Skeletal muscle satellite cell (primary cell): ENCODE measurements around the gene ZFP57.
"Not testable (repeated sequence)": the region's sequence is repeated elsewhere in the genome, so short reads cannot be mapped to it uniquely, and the experiment has no call there.

Experiments
- H3K27me3 ChIP-seq: 2 replicates; pipeline ENCODE4 v1.7.0; 2013; ENCODE audit warnings: low read length; ENCODE audit not compliant: control insufficient read depth, insufficient read depth
- H3K36me3 ChIP-seq: 2 replicates; pipeline ENCODE4 v1.7.0; 2013; ENCODE audit warnings: mild to moderate bottlenecking, control low read depth, low read length; ENCODE audit not compliant: insufficient read depth
- H3K4me1 ChIP-seq: 2 replicates; pipeline ENCODE4 v1.7.0; 2013; ENCODE audit warnings: low read length; ENCODE audit not compliant: control insufficient read depth, insufficient read depth
- H3K4me2 ChIP-seq: 2 replicates; pipeline ENCODE4 v1.7.0; 2013; ENCODE audit warnings: mild to moderate bottlenecking, low read length
- H3K4me3 ChIP-seq: 2 replicates; pipeline ENCODE4 v1.7.0; 2013; ENCODE audit warnings: low read length
- H3K9ac ChIP-seq: 2 replicates; pipeline ENCODE4 v1.7.0; 2013; ENCODE audit warnings: mild to moderate bottlenecking, low read depth, low read length, moderate library complexity
- H3K9me3 ChIP-seq: replicated peaks from 2 replicates; pipeline ENCODE4 v1.7.0; 2013; ENCODE audit warnings: mild to moderate bottlenecking, control low read depth, low read length

Gene ZFP57

DNA sequence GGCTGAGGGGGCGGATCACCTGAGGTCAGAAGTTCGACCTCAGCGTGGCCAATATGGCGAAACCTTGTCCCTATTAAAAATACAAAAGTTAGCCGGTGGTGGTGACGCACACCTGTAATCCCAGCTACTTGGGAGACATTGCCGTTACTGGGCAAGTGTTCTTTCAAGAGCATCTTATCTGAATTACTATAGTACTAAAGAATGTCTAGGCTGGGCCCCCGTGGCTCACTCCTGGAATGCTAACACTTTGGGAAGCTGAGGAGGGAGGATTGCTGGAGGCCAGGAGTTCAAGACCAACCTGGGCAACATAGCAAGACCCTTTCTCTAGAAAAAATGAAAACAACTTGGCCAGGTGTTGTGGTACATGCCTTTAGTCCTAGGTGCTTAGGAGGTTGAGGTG, 859 bp upstream of the ZFP57 start:
- H3K9ac ChIP-seq, result no peak overlapping the region
- no peaks in the 10 kb centered on the region for H3K36me3 ChIP-seq
- no peak overlapping the region for H3K4me2 ChIP-seq
- H3K4me3 ChIP-seq, result no peak overlapping the region
- H3K9me3 ChIP-seq, result no peaks in the 10 kb centered on the region
- H3K27me3 ChIP-seq, result peaks cover 18% of the 10 kb centered on the region
- H3K4me1 ChIP-seq, result no peaks in the 10 kb centered on the region

DNA sequence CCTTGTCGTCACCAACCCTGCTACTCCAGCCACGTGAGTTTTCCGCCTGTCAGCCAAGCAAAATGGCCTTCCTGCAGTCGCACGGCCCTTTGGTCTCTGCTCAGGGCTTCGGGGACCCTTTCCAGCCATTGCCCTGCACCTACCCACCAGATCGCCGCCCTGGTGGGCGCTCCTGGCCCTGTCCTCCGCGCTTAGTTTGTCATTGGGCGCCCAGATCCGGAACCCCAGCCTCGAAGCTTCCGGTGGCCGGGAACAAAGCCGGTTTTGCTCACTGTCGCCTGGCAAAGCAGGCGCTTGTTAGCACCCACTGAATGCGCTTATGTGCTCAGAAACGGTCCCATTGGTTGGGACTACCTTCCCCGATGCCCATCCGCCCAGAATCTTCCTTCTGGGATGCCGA, 536 bp downstream of the ZFP57 start:
- Histone ChIP-seq H3K4me1 (no peaks in the 10 kb centered on the region), H3K4me3 (no peak overlapping the region), H3K9me3 (no peaks in the 10 kb centered on the region), H3K27me3 (peaks cover 12% of the 10 kb centered on the region), H3K9ac (no peak overlapping the region), H3K36me3 (no peaks in the 10 kb centered on the region), H3K4me2 (no peak overlapping the region)

DNA sequence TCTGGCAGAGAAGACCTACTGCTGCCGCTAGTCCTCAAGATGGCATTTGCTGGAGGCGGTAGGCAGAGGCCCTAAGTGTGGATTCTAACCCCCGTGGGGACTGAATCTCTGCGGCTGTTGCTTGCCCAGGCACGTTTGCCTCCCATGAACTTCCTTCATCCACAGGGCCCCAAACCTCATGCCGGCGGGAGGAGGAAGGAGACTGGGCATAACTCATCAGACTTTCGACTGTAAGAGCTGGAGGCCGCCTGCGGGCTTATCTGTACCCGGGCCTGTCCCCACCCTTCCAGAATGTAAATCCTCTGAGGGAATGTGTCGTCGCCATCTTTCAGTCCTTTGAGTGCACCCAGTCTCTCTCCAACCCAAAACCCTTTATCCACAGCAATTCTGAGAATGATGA, 990 bp downstream of the ZFP57 start:
- Histone ChIP-seq H3K4me2 (no peak overlapping the region), H3K27me3 (peaks cover 8% of the 10 kb centered on the region), H3K9me3 (no peaks in the 10 kb centered on the region), H3K9ac (no peak overlapping the region), H3K4me1 (no peaks in the 10 kb centered on the region), H3K4me3 (no peak overlapping the region), H3K36me3 (no peaks in the 10 kb centered on the region)

DNA sequence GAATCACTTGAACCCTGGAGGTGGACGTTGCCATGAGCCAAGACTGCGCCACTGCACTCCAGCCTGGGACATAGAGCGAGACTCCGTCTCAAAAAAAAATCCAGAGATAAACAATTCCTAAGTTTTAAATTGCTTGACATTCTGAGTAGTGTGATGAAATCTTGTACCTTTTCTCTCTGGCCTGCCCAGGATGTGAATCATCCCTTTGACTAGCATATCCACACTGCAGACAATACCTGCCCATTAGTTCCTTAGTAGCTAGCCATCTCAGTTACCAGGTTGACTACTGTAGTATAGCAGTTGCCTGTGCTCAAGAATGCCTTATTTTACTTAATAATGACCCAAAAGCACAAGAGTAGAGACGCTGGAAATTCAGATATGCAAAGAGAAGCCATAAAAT, 2.8 kb downstream of the ZFP57 start:
- no peak overlapping the region for H3K9ac ChIP-seq
- H3K27me3 ChIP-seq, result no peaks in the 10 kb centered on the region
- no peaks in the 10 kb centered on the region for H3K36me3 ChIP-seq
- H3K4me3 ChIP-seq, result no peak overlapping the region
- H3K9me3 ChIP-seq, result no peaks in the 10 kb centered on the region
- no peak overlapping the region for H3K4me2 ChIP-seq
- H3K4me1 ChIP-seq, result no peaks in the 10 kb centered on the region

- Histone ChIP-seq H3K4me1 (no peaks in the 10 kb centered on the region), H3K4me3 (no peak overlapping the region), H3K9ac (no peak overlapping the region), H3K4me2 (no peak overlapping the region), H3K9me3 (no peaks in the 10 kb centered on the region), H3K36me3 (no peaks in the 10 kb centered on the region), H3K27me3 (no peaks in the 10 kb centered on the region)
Measured at GRCh38 chr6:29676981-29677601, 3.9 kb downstream of the ZFP57 start.

GRCh38 chr6:29675561-29675960, 5.4 kb downstream of the ZFP57 start:
- Histone ChIP-seq H3K27me3 (peaks cover 9% of the 10 kb centered on the region), H3K9ac (no peak overlapping the region), H3K9me3 (no peaks in the 10 kb centered on the region), H3K36me3 (no peaks in the 10 kb centered on the region), H3K4me3 (no peak overlapping the region), H3K4me2 (no peak overlapping the region), H3K4me1 (no peaks in the 10 kb centered on the region)

- no peaks in the 10 kb centered on the region for H3K36me3 ChIP-seq
- no peak overlapping the region for H3K9ac ChIP-seq
- H3K9me3 ChIP-seq, result no peaks in the 10 kb centered on the region
- no peaks in the 10 kb centered on the region for H3K4me1 ChIP-seq
- H3K4me2 ChIP-seq, result no peak overlapping the region
- H3K4me3 ChIP-seq, result no peak overlapping the region
- peaks cover 13% of the 10 kb centered on the region for H3K27me3 ChIP-seq
Measured at GRCh38 chr6:29674008-29674407, 6.9 kb downstream of the ZFP57 start.

- no peaks in the 10 kb centered on the region for H3K4me1 ChIP-seq
- no peaks in the 10 kb centered on the region for H3K36me3 ChIP-seq
- H3K4me2 ChIP-seq, result no peak overlapping the region
- H3K27me3 ChIP-seq, result peaks cover 18% of the 10 kb centered on the region
- H3K4me3 ChIP-seq, result no peak overlapping the region
- no peaks in the 10 kb centered on the region for H3K9me3 ChIP-seq
- no peak overlapping the region for H3K9ac ChIP-seq
Measured at GRCh38 chr6:29673161-29673560, 7.8 kb downstream of the ZFP57 start.

DNA sequence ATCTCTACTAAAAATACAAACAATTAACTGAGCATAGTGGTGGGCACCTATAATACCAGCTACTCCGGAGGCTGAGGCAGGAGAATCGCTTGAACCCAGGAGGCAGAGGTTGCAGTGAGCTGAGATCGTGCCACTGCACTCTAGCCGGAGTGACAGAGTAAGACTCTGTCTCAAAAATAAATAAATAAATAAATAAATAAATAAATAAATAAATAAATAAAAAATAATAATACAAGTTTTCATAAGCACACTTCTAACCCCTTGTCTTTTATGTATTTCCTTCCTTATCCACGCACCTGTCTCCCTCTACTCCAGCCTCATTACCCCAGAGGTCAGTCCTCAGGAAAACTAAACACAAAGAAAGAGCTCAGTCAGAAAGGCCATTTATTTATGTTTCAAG, 8.8 kb downstream of the ZFP57 start:
- not testable (repeated sequence) for H3K36me3 ChIP-seq, H3K4me3 ChIP-seq, H3K4me2 ChIP-seq, H3K9me3 ChIP-seq, H3K4me1 ChIP-seq, H3K9ac ChIP-seq
- peaks cover 23% of the 10 kb centered on the region for H3K27me3 ChIP-seq

DNA sequence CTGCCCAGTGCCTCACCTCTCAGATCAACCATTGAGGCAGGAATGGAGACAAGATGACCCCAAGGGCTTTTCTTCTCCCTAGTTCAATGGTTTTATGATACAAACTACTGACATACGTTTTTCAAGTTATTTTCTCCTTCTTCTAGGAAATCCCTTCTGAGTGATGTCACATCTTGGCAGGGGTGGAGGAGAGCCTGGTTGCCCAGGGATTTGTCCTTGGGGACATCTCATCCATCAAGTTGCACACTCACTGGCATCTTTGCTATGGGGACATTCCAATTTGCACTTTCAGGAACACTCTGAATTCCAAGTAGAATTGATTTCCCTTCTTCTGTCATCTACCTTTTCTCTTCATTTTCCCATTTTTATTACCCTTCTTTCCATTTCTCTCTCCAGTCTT, 9.9 kb downstream of the ZFP57 start:
- Histone ChIP-seq H3K9me3 (no peaks in the 10 kb centered on the region), H3K4me3 (no peak overlapping the region), H3K4me2 (no peak overlapping the region), H3K9ac (no peak overlapping the region), H3K36me3 (no peaks in the 10 kb centered on the region), H3K4me1 (no peaks in the 10 kb centered on the region), H3K27me3 (peaks cover 33% of the 10 kb centered on the region)

DNA sequence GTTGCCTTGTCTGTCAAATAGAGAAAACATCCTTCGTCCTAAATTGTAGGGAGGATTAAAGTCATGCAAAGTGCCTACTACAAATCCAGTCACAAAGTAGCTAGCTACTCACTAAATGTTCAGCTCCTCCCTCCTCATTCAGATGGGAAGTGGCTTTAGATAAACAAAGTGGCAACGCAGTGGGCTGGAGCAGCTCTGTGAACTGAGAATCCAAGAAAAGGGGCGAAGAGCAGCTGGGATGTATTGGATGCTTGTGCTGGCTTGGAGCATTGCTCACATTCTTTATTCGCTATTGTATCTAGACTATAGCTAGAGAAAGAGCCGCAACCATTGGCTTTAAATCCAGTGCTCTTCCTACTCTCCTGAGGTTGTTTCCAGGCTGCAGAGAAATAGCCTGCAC, 13.8 kb downstream of the ZFP57 start:
- no peak overlapping the region for H3K9ac ChIP-seq
- no peaks in the 10 kb centered on the region for H3K9me3 ChIP-seq
- H3K4me1 ChIP-seq, result no peaks in the 10 kb centered on the region
- H3K4me3 ChIP-seq, result no peak overlapping the region
- no peaks in the 10 kb centered on the region for H3K36me3 ChIP-seq
- H3K4me2 ChIP-seq, result no peak overlapping the region
- peaks cover 44% of the 10 kb centered on the region for H3K27me3 ChIP-seq

DNA sequence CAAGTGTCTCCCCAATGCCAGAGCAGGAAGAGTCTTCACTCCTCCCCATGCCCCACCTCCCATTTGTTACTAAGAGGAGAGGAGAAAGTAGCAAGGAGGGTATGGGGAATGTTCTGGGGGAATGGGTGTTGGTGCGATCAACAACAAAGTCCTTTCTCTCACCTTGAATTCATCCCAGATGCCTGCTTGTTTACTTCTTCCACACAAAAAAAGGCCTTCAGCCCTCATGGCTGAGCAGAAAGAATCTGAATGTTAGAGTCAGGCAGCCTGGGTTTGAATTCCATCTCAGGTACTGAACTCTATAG, 14.2 kb downstream of the ZFP57 start:
- H3K9me3 ChIP-seq, result no peaks in the 10 kb centered on the region
- H3K4me1 ChIP-seq, result no peaks in the 10 kb centered on the region
- no peaks in the 10 kb centered on the region for H3K36me3 ChIP-seq
- H3K9ac ChIP-seq, result no peak overlapping the region
- no peak overlapping the region for H3K4me3 ChIP-seq
- peaks cover 47% of the 10 kb centered on the region for H3K27me3 ChIP-seq
- no peak overlapping the region for H3K4me2 ChIP-seq
